ENCODE measurements around the gene HOXD11. TPM values are rescaled to one million over a fixed set of nuclear protein-coding genes. Genes with fewer than 3 reads are reported as not detected.

Gene HOXD11
- total RNA-seq, 4 donors from 2014 or later, result not detected

DNA sequence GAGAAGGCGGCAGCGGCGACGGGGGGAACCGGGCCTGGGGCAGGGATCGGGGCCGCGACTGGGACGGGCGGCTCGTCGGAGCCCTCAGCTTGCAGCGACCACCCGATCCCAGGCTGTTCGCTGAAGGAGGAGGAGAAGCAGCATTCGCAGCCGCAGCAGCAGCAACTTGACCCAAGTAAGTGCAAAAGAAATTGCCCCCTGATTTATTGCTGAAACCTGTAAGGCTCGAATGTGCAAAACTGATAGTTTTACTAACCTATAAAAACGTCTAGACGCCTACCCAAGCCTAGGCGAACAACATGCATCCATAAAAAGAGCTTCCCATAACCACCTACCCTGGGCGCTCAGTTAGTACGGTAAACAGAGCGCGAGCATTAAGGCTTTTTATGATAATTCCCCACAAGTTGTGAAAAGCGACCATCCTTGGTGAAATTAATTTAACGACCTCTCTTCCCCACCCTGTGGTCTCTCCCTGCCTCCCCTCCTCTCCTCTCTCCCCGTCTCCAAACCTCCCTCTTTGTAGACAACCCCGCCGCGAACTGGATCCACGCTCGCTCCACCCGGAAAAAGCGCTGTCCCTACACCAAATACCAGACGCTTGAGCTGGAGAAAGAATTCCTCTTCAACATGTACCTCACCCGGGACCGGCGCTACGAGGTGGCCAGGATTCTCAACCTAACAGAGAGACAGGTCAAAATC lies 16.5 kb downstream of the HOXD11 start:
- TF ChIP-seq, protein P1, sequence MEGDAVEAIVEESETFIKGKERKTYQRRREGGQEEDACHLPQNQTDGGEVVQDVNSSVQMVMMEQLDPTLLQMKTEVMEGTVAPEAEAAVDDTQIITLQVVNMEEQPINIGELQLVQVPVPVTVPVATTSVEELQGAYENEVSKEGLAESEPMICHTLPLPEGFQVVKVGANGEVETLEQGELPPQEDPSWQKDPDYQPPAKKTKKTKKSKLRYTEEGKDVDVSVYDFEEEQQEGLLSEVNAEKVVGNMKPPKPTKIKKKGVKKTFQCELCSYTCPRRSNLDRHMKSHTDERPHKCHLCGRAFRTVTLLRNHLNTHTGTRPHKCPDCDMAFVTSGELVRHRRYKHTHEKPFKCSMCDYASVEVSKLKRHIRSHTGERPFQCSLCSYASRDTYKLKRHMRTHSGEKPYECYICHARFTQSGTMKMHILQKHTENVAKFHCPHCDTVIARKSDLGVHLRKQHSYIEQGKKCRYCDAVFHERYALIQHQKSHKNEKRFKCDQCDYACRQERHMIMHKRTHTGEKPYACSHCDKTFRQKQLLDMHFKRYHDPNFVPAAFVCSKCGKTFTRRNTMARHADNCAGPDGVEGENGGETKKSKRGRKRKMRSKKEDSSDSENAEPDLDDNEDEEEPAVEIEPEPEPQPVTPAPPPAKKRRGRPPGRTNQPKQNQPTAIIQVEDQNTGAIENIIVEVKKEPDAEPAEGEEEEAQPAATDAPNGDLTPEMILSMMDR (IDR thresholded peaks at IDR 0.05; ENCODE audit: low read depth), result no peak

DNA sequence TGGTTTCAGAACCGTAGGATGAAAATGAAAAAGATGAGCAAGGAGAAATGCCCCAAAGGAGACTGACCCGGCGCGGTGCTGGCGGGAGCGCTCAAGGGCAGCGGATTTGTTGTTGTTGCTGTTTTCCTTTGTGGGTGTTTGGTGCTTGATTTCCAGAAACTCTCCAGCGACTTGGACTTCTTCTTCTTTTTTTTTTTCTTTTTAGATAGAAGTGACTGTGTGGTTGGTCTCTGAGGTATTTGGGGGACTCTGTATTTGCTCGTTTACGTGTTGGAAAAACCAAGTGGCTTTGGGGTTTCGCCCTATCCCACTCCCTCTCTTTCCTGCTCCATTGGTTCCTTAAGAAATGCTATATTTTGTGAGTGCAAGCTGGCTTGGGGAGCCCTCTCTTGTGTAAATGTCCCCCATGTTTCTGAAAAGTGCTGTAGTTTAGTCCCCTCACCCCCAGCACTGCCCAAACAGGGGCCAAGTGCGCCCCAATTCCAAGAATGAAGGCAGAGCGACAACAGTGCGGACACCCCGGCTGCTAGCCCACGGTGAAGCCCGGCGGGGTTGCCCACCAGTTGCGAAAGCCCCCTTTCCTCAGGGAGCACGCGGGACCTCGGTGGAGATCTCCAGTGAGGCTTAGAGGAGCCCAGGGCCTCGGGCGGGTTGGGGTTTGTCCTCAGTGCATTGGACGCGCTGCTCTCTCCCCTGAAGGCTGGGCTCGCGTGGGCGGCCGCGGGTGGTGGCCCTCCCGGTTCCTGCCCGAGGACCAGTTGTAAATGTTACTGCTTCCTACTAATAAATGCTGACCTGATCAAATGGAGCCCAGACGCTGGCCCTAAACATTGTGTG lies 17.2 kb downstream of the HOXD11 start:
- TF ChIP-seq, protein P1 (IDR thresholded peaks at IDR 0.05; ENCODE audit: low read depth), result no peak

DNA sequence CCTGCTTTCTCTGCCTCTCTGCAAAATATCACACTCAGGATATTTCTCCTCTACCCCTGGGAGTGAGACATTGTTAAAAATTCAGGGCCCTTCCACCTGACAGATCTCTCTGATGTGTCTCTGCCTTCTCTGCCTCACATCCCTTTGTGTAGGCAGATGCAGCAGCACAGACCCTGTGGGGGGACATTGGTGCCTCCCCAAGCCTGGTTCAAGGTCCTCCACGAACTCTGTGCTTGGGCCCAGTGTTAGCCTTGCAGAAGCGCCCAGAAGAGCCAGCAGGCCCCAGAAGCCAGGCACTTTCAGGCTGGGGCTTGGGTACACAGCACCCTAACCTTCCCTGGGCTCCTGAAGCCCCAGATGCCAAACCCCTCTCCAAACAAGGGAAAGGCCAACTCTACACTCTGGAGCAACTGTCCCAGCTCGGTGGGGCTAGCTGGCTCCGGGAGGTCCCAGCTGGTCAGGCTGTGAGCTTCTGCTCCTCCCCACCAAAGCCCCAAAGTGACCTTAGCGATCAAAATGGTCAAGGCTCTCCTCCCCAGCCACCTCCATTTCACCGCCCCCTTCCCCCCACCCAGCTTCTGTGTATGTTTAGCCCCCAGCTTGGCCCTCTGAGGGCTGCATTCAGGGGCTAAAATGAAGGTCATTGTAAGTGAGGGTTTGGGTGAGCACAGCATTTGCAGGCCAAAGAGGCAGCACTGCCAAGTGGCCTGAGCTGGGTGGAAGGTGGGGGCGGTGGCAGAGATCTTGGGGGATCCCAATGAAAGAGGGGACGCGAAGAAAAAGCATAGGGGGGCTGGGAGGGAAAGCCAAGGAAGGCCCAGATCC lies 18.1 kb downstream of the HOXD11 start:
- TF ChIP-seq, protein P1 (IDR thresholded peaks at IDR 0.05; ENCODE audit: low read depth), result no peak

DNA sequence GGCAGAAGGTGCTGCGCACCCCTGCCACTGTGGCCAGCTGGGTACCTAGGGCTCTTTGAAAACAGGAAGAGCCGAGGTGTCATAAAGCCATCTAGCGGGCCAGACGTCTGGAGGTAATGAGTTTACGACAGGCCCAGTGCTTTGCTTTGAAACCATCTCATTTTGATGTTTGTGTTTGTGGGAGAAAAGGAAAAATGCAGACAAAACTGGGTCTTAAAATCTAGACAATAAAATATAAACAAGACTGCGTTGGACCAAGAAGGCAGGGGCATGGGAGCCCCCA lies 18.6 kb downstream of the HOXD11 start:
- TF ChIP-seq, protein P1 (IDR thresholded peaks at IDR 0.05; ENCODE audit: low read depth), result no peak

DNA sequence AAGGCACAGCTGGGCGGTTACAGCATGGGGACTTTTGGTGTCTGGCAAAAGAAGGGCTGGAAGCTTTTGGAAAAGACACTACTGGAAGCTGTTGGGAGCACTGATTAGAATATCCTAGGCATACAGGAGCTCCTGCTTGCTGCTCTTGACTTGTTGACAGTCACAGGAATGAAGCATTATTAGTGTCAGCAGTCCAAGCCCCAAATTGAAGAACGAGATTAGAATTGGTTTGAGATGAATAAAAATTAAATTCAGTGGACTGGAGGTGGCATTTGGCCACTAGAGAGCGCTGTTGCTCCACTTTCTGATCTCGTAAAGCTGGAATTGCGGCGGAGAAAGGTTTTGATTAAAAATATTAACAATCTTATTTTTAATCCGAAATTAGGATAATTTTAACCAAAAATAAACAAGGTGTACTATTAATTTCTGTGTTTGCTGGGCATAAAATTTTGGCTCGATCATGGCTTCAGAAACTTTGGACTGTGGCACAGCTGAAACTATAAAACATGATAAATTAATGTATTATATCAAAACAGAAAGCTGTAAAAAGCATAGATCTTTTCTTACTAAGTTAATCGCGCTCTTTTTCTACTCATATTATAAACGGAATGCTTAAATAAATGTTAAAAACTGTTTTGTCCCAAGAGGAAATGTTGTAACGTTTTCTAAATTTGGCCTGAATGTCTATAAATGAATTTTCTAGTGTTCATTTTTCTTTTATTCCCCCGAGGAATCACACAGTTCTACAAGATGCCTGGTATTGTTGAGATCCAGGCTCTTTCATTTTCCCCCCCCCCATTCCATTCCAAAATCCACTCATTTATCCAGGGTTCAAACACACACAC lies 20.1 kb downstream of the HOXD11 start:
- TF ChIP-seq, protein P1 (IDR thresholded peaks at IDR 0.05; ENCODE audit: low read depth), result no peak

DNA sequence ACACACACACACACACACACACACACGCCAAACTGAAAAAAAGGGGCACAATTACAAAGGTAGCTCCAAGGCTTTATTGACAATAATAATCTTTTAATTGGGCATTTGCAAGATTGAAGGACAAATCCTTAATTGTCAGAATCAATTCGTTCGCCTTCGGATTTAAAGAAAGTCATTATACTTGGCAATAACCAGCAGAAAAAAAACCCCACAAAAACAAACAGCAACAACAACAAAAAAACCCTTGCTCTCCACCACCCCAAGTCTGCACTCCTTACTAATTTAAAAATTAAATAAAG lies 20.6 kb downstream of the HOXD11 start:
- TF ChIP-seq, protein P1 (IDR thresholded peaks at IDR 0.05; ENCODE audit: low read depth), result no peak
